GM06990 (cell line): ENCODE measurements around the gene PI4K2B.

ENCODE experiments used
- DNase-seq: peaks from one replicate; pipeline ENCODE4 v3.0.0-alpha.2; 2011; ENCODE audit not compliant: insufficient read length; ENCODE audit errors: extremely low read depth
- H3K27me3 ChIP-seq: replicated peaks from 2 replicates; pipeline ENCODE4 v1.6.0; 2011; ENCODE audit warnings: low read length; ENCODE audit not compliant: control insufficient read depth, insufficient read depth
- H3K36me3 ChIP-seq: 2 replicates; pipeline ENCODE4 v1.5.1; 2011; ENCODE audit warnings: low read length; ENCODE audit not compliant: control insufficient read depth, insufficient read depth
- H3K4me3 ChIP-seq: replicated peaks from 2 replicates; pipeline ENCODE4 v1.5.1; 2011; ENCODE audit warnings: low read depth, mild to moderate bottlenecking, control low read depth, low read length
- CTCF ChIP-seq: IDR thresholded peaks from 2 replicates; pipeline ENCODE4 v1.5.1; 2011; ENCODE audit warnings: low read length, control low read depth, mild to moderate bottlenecking, inconsistent platforms; ENCODE audit not compliant: insufficient read depth, poor library complexity, severe bottlenecking

PI4K2B gene

GRCh38 chr4:25233737-25234389 lies at the start of gene PI4K2B:
Gene PI4K2B, plus strand, starts transcription at chr4:25234033. Its CDS starts 131 bp downstream, at chr4:25234164.
- Histone ChIP-seq H3K36me3 (no peaks in the 10 kb centered on the region), H3K27me3 (no peaks in the 10 kb centered on the region), H3K4me3 (peak within 1 kb of the TSS; percentile 99)
- DNase-seq: peak; percentile 93
- TF ChIP-seq CTCF: peak; percentile 3

GRCh38 chr4:25184056-25184455 lies 49.8 kb upstream of the PI4K2B start:
- no peaks in the 10 kb centered on the region for H3K36me3 ChIP-seq
- no peak overlapping the region for H3K4me3 ChIP-seq
- DNase-seq: no peak
- no peaks in the 10 kb centered on the region for H3K27me3 ChIP-seq
- TF ChIP-seq CTCF: no peak

GRCh38 chr4:25190407-25190806 lies 43.4 kb upstream of the PI4K2B start:
- Histone ChIP-seq H3K4me3 (no peak overlapping the region), H3K36me3 (no peaks in the 10 kb centered on the region), H3K27me3 (no peaks in the 10 kb centered on the region)
- no peak for DNase-seq
- peak; percentile 5 for TF ChIP-seq CTCF

GRCh38 chr4:25198713-25199112 lies 35.1 kb upstream of the PI4K2B start:
- Histone ChIP-seq H3K4me3 (no peak overlapping the region), H3K27me3 (no peaks in the 10 kb centered on the region), H3K36me3 (no peaks in the 10 kb centered on the region)
- no peak for TF ChIP-seq CTCF
- no peak for DNase-seq

GRCh38 chr4:25207997-25208396 lies 25.8 kb upstream of the PI4K2B start:
- Histone ChIP-seq H3K27me3 (no peaks in the 10 kb centered on the region), H3K36me3 (no peaks in the 10 kb centered on the region), H3K4me3 (no peak overlapping the region)
- TF ChIP-seq CTCF: no peak
- no peak for DNase-seq

- TF ChIP-seq CTCF: no peak
- Histone ChIP-seq H3K4me3 (no peak overlapping the region), H3K27me3 (no peaks in the 10 kb centered on the region), H3K36me3 (no peaks in the 10 kb centered on the region)
- DNase-seq: no peak
Observed at GRCh38 chr4:25209702-25210101, 24.1 kb upstream of the PI4K2B start.
